H1 (cell line): ENCODE measurements around the gene SPINK9. TPM values are rescaled to one million over a fixed set of nuclear protein-coding genes. Genes with fewer than 3 reads are reported as not detected.

ENCODE experiments used
- CTCF ChIA-PET: fragments of 300-600 bp; sonication (Branson Sonifier 250); formaldehyde crosslinking; loops from one replicate; lab custom pipeline; 2021; ENCODE audit not compliant: partially characterized antibody; lab: Charles Lee
- POLR2A ChIA-PET: fragments of 300-600 bp; sonication (Branson Sonifier 250); formaldehyde crosslinking; loops from one replicate; lab custom pipeline; 2021; ENCODE audit warnings: inconsistent platforms; ENCODE audit not compliant: partially characterized antibody; lab: Charles Lee
- DNase-seq, 2 experiments: peaks; one replicate each; pipeline versions ENCODE4 v3.0.0 to v3.0.0-alpha.2; 2010 to 2022; ENCODE audit warnings: low spot score in 2 of 2, low read depth in 1 of 2, mixed read lengths in 1 of 2
- FAIRE-seq: peaks from 2 replicates; lab custom pipeline; 2011; peaks lifted over from hg19 to GRCh38; lab: Jason Lieb, UNC
- H2AFZ ChIP-seq: 2 replicates; pipeline ENCODE4 v1.8.1; 2012; ENCODE audit warnings: low read length, inconsistent platforms
- H2AK5ac ChIP-seq: 2 replicates; pipeline ENCODE4 v1.6.1; 2013; ENCODE audit warnings: low read depth, low read length
- H2BK120ac ChIP-seq: replicated peaks from 2 replicates; pipeline ENCODE3; 2013; ENCODE audit warnings: low read depth, low read length, inconsistent platforms
- H2BK12ac ChIP-seq: 2 replicates; pipeline ENCODE4 v1.6.1; 2013; ENCODE audit warnings: low read depth, low read length
- H2BK15ac ChIP-seq: 2 replicates; pipeline ENCODE4 v1.6.1; 2013; ENCODE audit warnings: low read length
- H2BK20ac ChIP-seq: 2 replicates; pipeline ENCODE4 v1.6.1; 2013; ENCODE audit warnings: low read length
- H2BK5ac ChIP-seq: 2 replicates; pipeline ENCODE4 v1.6.1; 2013; ENCODE audit warnings: low read depth, low read length
- H3K14ac ChIP-seq: 2 replicates; pipeline ENCODE4 v1.6.1; 2013; ENCODE audit warnings: inconsistent platforms; ENCODE audit not compliant: insufficient read length
- H3K18ac ChIP-seq: 2 replicates; pipeline ENCODE4 v1.6.1; 2013; ENCODE audit warnings: low read length; ENCODE audit errors: extremely low read depth
- H3K23ac ChIP-seq: 2 replicates; pipeline ENCODE4 v1.6.1; 2013; ENCODE audit warnings: inconsistent platforms; ENCODE audit not compliant: insufficient read length
- H3K23me2 ChIP-seq: 2 replicates; pipeline ENCODE4 v1.6.1; 2013; ENCODE audit warnings: low read depth, low read length
- H3K27ac ChIP-seq: 2 replicates; pipeline ENCODE4 v1.6.1; 2011; ENCODE audit warnings: low read depth, low read length, inconsistent platforms
- H3K27me3 ChIP-seq, 4 experiments: replicated peaks in 1 of 4; 1 replicate in 1 of 4; 2 replicates in 3 of 4; pipeline versions ENCODE4 v1.6.1 to v1.8.1; 2011 to 2013; ENCODE audit warnings: low read length in 3 of 4, mild to moderate bottlenecking in 3 of 4, inconsistent platforms in 2 of 4, mixed read lengths in 2 of 4, moderate library complexity in 1 of 4; ENCODE audit not compliant: control insufficient read depth in 3 of 4, insufficient read depth in 3 of 4; ENCODE audit errors: extremely low read depth in 1 of 4
- H3K36me3 ChIP-seq, 4 experiments: 2 replicates each; pipeline versions ENCODE4 v1.6.1 to v1.8.1; 2011 to 2013; ENCODE audit warnings: mild to moderate bottlenecking in 4 of 4, low read length in 3 of 4, moderate library complexity in 2 of 4, control low read depth in 1 of 4, inconsistent platforms in 1 of 4; ENCODE audit not compliant: insufficient read depth in 4 of 4, control insufficient read depth in 2 of 4
- H3K4ac ChIP-seq: replicated peaks from 2 replicates; pipeline ENCODE3; 2013; ENCODE audit warnings: low read length, low read depth, mixed read lengths, inconsistent platforms; ENCODE audit not compliant: insufficient read length
- H3K4me1 ChIP-seq, 4 experiments: replicated peaks in 1 of 4; 1 replicate in 1 of 4; 2 replicates in 3 of 4; pipeline versions ENCODE4 v1.6.1 to v1.8.1; 2011 to 2013; ENCODE audit warnings: low read length in 3 of 4, inconsistent platforms in 2 of 4, mixed read lengths in 1 of 4; ENCODE audit not compliant: insufficient read depth in 4 of 4, control insufficient read depth in 3 of 4
- H3K4me2 ChIP-seq, 2 experiments: 2 replicates each; pipeline versions ENCODE4 v1.6.1 to v1.8.1; 2011 to 2013; ENCODE audit warnings: low read depth in 2 of 2, low read length in 2 of 2, control low read depth in 1 of 2, inconsistent platforms in 1 of 2, mild to moderate bottlenecking in 1 of 2; ENCODE audit not compliant: insufficient read depth in 1 of 2
- H3K4me3 ChIP-seq, 4 experiments: fragments of 200-600, 300-600 bp in 1 of 4; sonication (generic), shearing (Covaris generic), sonication (Bioruptor Twin) in 1 of 4; 2 replicates each; pipeline versions ENCODE4 v1.5.1 to v1.8.1; 2011 to 2016; ENCODE audit warnings: low read length in 4 of 4, low read depth in 3 of 4, control low read depth in 2 of 4, inconsistent platforms in 2 of 4, mild to moderate bottlenecking in 2 of 4, mixed read lengths in 1 of 4, moderate library complexity in 1 of 4; ENCODE audit not compliant: insufficient read depth in 2 of 4; ENCODE audit errors: extremely low read depth in 1 of 4
- H3K56ac ChIP-seq: replicated peaks from 2 replicates; pipeline ENCODE3; 2013; ENCODE audit warnings: low read depth, mild to moderate bottlenecking, mixed read lengths, low read length, inconsistent platforms; ENCODE audit not compliant: insufficient read length
- H3K79me1 ChIP-seq: 2 replicates; pipeline ENCODE4 v1.6.1; 2013; ENCODE audit warnings: low read depth, low read length, control low read depth
- H3K79me2 ChIP-seq, 2 experiments: 2 replicates each; pipeline versions ENCODE4 v1.6.1 to v1.8.1; 2012 to 2013; ENCODE audit warnings: low read length in 2 of 2, mild to moderate bottlenecking in 2 of 2, inconsistent platforms in 1 of 2; ENCODE audit not compliant: insufficient read depth in 2 of 2, control insufficient read depth in 1 of 2
- H3K9ac ChIP-seq, 4 experiments: replicated peaks in 1 of 4; 1 replicate in 1 of 4; 2 replicates in 3 of 4; pipeline versions ENCODE4 v1.6.1 to v1.8.1; 2011 to 2013; ENCODE audit warnings: low read depth in 3 of 4, low read length in 3 of 4, control low read depth in 2 of 4, mild to moderate bottlenecking in 2 of 4, moderate library complexity in 2 of 4, inconsistent platforms in 1 of 4; ENCODE audit errors: extremely low read depth in 1 of 4
- H3K9me3 ChIP-seq, 2 experiments: 2 replicates each; pipeline versions ENCODE4 v1.6.1 to v1.8.1; 2012 to 2013; ENCODE audit warnings: mild to moderate bottlenecking in 2 of 2, moderate library complexity in 2 of 2, control low read depth in 1 of 2, inconsistent platforms in 1 of 2, low read depth in 1 of 2, low read length in 1 of 2, mixed read lengths in 1 of 2; ENCODE audit not compliant: insufficient read depth in 2 of 2
- H4K20me1 ChIP-seq, 2 experiments: replicated peaks in 1 of 2; 2 replicates each; pipeline versions ENCODE3 to v1.8.1; 2011 to 2013; ENCODE audit warnings: inconsistent platforms in 2 of 2, low read length in 2 of 2, mild to moderate bottlenecking in 1 of 2; ENCODE audit not compliant: insufficient read depth in 2 of 2, control insufficient read depth in 1 of 2
- H4K5ac ChIP-seq: 2 replicates; pipeline ENCODE4 v1.6.1; 2013; ENCODE audit warnings: low read length, low read depth, mixed read lengths, inconsistent platforms; ENCODE audit not compliant: insufficient read length
- H4K8ac ChIP-seq: 2 replicates; pipeline ENCODE4 v1.8.0; 2013; ENCODE audit warnings: mild to moderate bottlenecking, moderate library complexity, low read length, inconsistent platforms; ENCODE audit not compliant: insufficient read depth; ENCODE audit errors: extremely low read depth
- H4K91ac ChIP-seq: replicated peaks from 2 replicates; pipeline ENCODE3; 2013; ENCODE audit warnings: low read length, mixed read lengths, inconsistent platforms; ENCODE audit not compliant: insufficient read length
- BACH1 ChIP-seq: IDR thresholded peaks from 2 replicates; pipeline ENCODE4 v1.6.1; 2012; ENCODE audit warnings: low read length, improper control_type of control experiment
- BCL11A ChIP-seq, 2 experiments: IDR thresholded peaks; one replicate each; pipeline ENCODE4 v1.6.1; 2011; ENCODE audit warnings: low read depth in 2 of 2, low read length in 2 of 2, mild to moderate bottlenecking in 2 of 2
- CEBPB ChIP-seq: IDR thresholded peaks from 2 replicates; pipeline ENCODE4 v1.6.1; 2012; ENCODE audit warnings: low read depth, low read length
- CHD2 ChIP-seq: IDR thresholded peaks from 2 replicates; pipeline ENCODE4 v1.6.1; 2012; ENCODE audit warnings: low read length, improper control_type of control experiment
- CREB1 ChIP-seq: IDR thresholded peaks from 2 replicates; pipeline ENCODE4 v1.6.1; 2012; ENCODE audit warnings: inconsistent platforms
- EP300 ChIP-seq, 2 experiments: IDR thresholded peaks; 1 replicate in 1 of 2; 2 replicates in 1 of 2; pipeline ENCODE4 v1.6.1; 2011 to 2012; ENCODE audit warnings: low read depth in 2 of 2, low read length in 2 of 2, mild to moderate bottlenecking in 2 of 2, borderline replicate concordance in 1 of 2, inconsistent platforms in 1 of 2, moderate library complexity in 1 of 2
- HDAC2 ChIP-seq, 2 experiments: fragments of 300-600 bp in 1 of 2; sonication (generic) in 1 of 2; IDR thresholded peaks; 2 replicates each; pipeline ENCODE4 v1.6.1; 2011 to 2012; ENCODE audit warnings: low read depth in 2 of 2, low read length in 2 of 2, mild to moderate bottlenecking in 2 of 2, moderate library complexity in 2 of 2, borderline replicate concordance in 1 of 2, inconsistent platforms in 1 of 2
- HDAC6 ChIP-seq: IDR thresholded peaks from one replicate; pipeline ENCODE4 v1.7.1; 2012; ENCODE audit warnings: low read depth, mild to moderate bottlenecking, inconsistent platforms, low read length, moderate library complexity
- KDM5A ChIP-seq: fragments of 200-600 bp; IDR thresholded peaks from 2 replicates; pipeline ENCODE4 v1.7.1; 2012; ENCODE audit warnings: mild to moderate bottlenecking, low read length, inconsistent platforms, mixed read lengths
- RNF2 ChIP-seq: fragments of 200-900, 300-1000 bp; sonication (generic); IDR thresholded peaks from 2 replicates; pipeline ENCODE4 v1.7.1; 2016; ENCODE audit warnings: borderline replicate concordance, low read depth, mild to moderate bottlenecking, antibody characterized with exemption, low read length; ENCODE audit not compliant: poor library complexity, severe bottlenecking; ENCODE audit errors: missing control alignments
- SP1 ChIP-seq: IDR thresholded peaks from 2 replicates; pipeline ENCODE4 v1.6.1; 2011; ENCODE audit warnings: low read depth, low read length
- SUZ12 ChIP-seq: fragments of 200-600 bp; sonication (generic); IDR thresholded peaks from 2 replicates; pipeline ENCODE4 v1.6.1; 2012; ENCODE audit warnings: mild to moderate bottlenecking, inconsistent platforms, low read length, moderate library complexity, mixed read lengths
- TAF7 ChIP-seq: optimal IDR thresholded peaks from 2 replicates; pipeline ENCODE3; 2011; ENCODE audit warnings: low read depth, mild to moderate bottlenecking, inconsistent platforms, low read length, moderate library complexity, borderline replicate concordance
- TBP ChIP-seq: IDR thresholded peaks from 2 replicates; pipeline ENCODE4 v1.6.1; 2011; ENCODE audit warnings: low read depth, low read length, improper control_type of control experiment
- polyA plus RNA-seq, 7 experiments: library from polyadenylated mRNA; depleted of rRNA in 3 of 7; stranded (reverse) in 5 of 7; unstranded in 2 of 7; fragments of >200 nt in 5 of 7; fragments of 200-250 nt in 2 of 7; gene quantifications; 1 replicate in 5 of 7; 2 replicates in 1 of 7; 4 replicates in 1 of 7; pipeline versions ENCODE4 v1.2.1 to v1.2.3, GENCODE V29; 2011 to 2013; ENCODE audit warnings: missing spikeins in 2 of 7, mixed read lengths in 2 of 7
- total RNA-seq: library from RNA; stranded (reverse); fragmentation: NEBNext Ultra II Directional; extraction: Animal tissue kit (Norgen Biotek cat#: 25700); gene quantifications from 2 replicates; pipeline ENCODE4 v1.2.1, GENCODE V29; 2021
- TF ChIP-seq, protein P1 (sequence below): IDR thresholded peaks from 2 replicates; pipeline ENCODE4 v1.6.1; 2012; ENCODE audit warnings: inconsistent platforms

SPINK9 gene
- total and polyA plus RNA-seq, 2 of the 8 experiments (the other 6 are each of a cell fraction or from before 2014, with no cell fraction given), result not detected

DNA sequence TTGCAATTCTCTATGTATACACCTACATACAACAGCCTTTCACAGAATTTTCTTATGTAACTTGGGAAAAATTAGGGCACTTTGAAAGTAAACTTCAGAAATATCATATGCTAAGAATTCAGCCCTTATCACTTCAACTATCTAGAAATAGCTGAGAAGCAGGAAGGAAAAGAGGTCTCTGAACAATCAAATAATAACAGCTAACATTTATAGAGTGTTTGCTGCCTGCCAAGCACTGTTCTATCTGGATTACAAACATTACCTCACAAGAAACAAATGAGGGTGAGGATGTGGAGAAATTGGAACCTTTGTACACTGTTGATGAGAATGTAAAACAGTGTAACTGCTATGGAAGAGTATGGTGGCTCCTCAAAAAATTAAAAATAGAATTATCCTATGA, 44.0 kb downstream of the SPINK9 start:
- H2BK12ac ChIP-seq, result no peak overlapping the region
- H3K27me3 ChIP-seq, result no peaks in the 10 kb centered on the region
- no peak for DNase-seq
- no peak overlapping the region for H2AFZ ChIP-seq
- H2BK120ac ChIP-seq, result no peak overlapping the region
- no peak overlapping the region for H3K23ac ChIP-seq
- no peak overlapping the region for H3K18ac ChIP-seq
- H2AK5ac ChIP-seq, result no peak overlapping the region
- no peak overlapping the region for H3K4me3 ChIP-seq
- H3K27ac ChIP-seq, result no peak overlapping the region
- no peak overlapping the region for H3K14ac ChIP-seq
- H3K9ac ChIP-seq, result no peak overlapping the region
- CTCF ChIA-PET, result interaction anchor here (0.7 to 2.0 kb wide), 3 partner anchors 9 to 119 kb away, joined by 3 to 4 read pairs (median 3); no protein-coding TSS in a partner anchor
- no peak overlapping the region for H2BK15ac ChIP-seq
- no peaks in the 10 kb centered on the region; a peak in 1 of 4 replicates for H3K9me3 ChIP-seq
- no peak overlapping the region for H4K91ac ChIP-seq
- H3K4me1 ChIP-seq, result peaks cover 0 to 3% (median 0%) of the 10 kb centered on the region in 4 experiments; a peak in 4 of 7 replicates
- no peak overlapping the region for H4K8ac ChIP-seq
- peaks cover 4% of the 10 kb centered on the region for H3K23me2 ChIP-seq
- no peak overlapping the region for H2BK5ac ChIP-seq
- no peak overlapping the region for H2BK20ac ChIP-seq
- no peak overlapping the region for H4K5ac ChIP-seq
- H3K56ac ChIP-seq, result no peak overlapping the region
- H3K36me3 ChIP-seq, result peaks cover 0 to 5% (median 0%) of the 10 kb centered on the region in 4 experiments; a peak in 2 of 8 replicates
- no peak for FAIRE-seq
- no peak overlapping the region for H3K4me2 ChIP-seq
- H4K20me1 ChIP-seq, result no peaks in the 10 kb centered on the region
- H3K79me1 ChIP-seq, result peaks cover 2% of the 10 kb centered on the region; the same call in 1 of the 2 replicates
- no peak overlapping the region for H3K4ac ChIP-seq
- peaks cover 0 to 5% of the 10 kb centered on the region in 2 experiments; a peak in 2 of 4 replicates for H3K79me2 ChIP-seq
- POLR2A ChIA-PET, result interaction anchor here (1.0 kb wide), 1 partner anchor 10 kb away, joined by 3 read pairs; no protein-coding TSS in a partner anchor
- no peak for TF ChIP-seq SUZ12
- TF ChIP-seq, protein P1, sequence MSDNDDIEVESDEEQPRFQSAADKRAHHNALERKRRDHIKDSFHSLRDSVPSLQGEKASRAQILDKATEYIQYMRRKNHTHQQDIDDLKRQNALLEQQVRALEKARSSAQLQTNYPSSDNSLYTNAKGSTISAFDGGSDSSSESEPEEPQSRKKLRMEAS, result no peak
- no peak for TF ChIP-seq BCL11A (IDR thresholded peaks at IDR 0.05; ENCODE audit: low read depth in 2 of 2, low read length in 2 of 2)
- no peak for TF ChIP-seq SP1
- TF ChIP-seq RNF2, result no peak
- TF ChIP-seq TAF7, result no peak
- no peak for TF ChIP-seq HDAC6
- TF ChIP-seq BACH1, result no peak
- no peak for TF ChIP-seq CHD2
- TF ChIP-seq HDAC2 (IDR thresholded peaks at IDR 0.05; ENCODE audit: borderline replicate concordance in 1 of 2, low read depth in 2 of 2, low read length in 2 of 2), result no peak
- TF ChIP-seq CEBPB, result no peak
- no peak for TF ChIP-seq CREB1
- TF ChIP-seq TBP, result no peak
- TF ChIP-seq KDM5A, result no peak
- TF ChIP-seq EP300 (IDR thresholded peaks at IDR 0.05; ENCODE audit: borderline replicate concordance in 1 of 2, low read depth in 2 of 2, low read length in 2 of 2), result no peak
